ENCODE data around the gene COG3.

- TF ChIP-seq CTCF (IDR thresholded peaks at IDR 0.05; ENCODE audit: insufficient read depth, low read length, poor library complexity, severe bottlenecking) (no peak), EZH2phosphoT487 (conservative IDR thresholded peaks at IDR 0.05; ENCODE audit: low read length) (no peak)
These were observed 52.0 kb downstream of the COG3 start for GRCh38 chr13:45516757-45517156.

Data from SU-DHL-6 (cell line).